Measurements from ENCODE around the gene TSC2.
"Not testable (repeated sequence)": the region's sequence is repeated elsewhere in the genome, so short reads cannot be mapped to it uniquely, and the experiment has no call there.

DNA sequence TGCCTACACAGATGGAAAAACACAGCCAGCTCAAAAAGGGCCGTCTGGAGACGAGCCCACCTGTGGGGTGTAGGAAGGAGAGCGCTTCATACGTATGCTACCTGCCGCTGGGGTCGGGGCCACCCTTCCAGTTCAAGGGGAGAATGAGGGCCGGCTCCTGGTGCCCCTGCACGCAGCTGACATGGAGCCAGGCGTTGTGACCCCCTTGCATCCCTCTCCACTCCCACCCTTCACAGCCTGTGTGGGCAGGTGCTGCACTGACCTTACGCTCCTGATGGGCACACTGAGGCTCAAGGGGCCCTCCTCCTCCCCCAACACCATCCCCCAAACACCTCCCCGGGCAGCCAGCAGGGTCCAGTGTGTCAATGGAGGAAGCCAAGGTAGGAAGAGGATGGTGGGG is 77.8 kb downstream of the TSC2 start:
- TF ChIP-seq, protein P1, sequence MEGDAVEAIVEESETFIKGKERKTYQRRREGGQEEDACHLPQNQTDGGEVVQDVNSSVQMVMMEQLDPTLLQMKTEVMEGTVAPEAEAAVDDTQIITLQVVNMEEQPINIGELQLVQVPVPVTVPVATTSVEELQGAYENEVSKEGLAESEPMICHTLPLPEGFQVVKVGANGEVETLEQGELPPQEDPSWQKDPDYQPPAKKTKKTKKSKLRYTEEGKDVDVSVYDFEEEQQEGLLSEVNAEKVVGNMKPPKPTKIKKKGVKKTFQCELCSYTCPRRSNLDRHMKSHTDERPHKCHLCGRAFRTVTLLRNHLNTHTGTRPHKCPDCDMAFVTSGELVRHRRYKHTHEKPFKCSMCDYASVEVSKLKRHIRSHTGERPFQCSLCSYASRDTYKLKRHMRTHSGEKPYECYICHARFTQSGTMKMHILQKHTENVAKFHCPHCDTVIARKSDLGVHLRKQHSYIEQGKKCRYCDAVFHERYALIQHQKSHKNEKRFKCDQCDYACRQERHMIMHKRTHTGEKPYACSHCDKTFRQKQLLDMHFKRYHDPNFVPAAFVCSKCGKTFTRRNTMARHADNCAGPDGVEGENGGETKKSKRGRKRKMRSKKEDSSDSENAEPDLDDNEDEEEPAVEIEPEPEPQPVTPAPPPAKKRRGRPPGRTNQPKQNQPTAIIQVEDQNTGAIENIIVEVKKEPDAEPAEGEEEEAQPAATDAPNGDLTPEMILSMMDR (IDR thresholded peaks at IDR 0.05; ENCODE audit: poor library complexity): not testable (repeated sequence)
- not testable (repeated sequence) for TF ChIP-seq EZH2phosphoT487 (IDR thresholded peaks at IDR 0.05; ENCODE audit: low read depth, severe bottlenecking, unreplicated experiment)

Data from hepatocyte (in vitro differentiated cells).